HepG2 (cell line): ENCODE results near the gene DPT. TPM values are rescaled to one million over a fixed set of nuclear protein-coding genes. Genes with fewer than 3 reads are reported as not detected.

Experiments
- ADNP ChIP-seq: sonication (generic); formaldehyde crosslinking; IDR thresholded peaks from 2 replicates; pipeline ENCODE4 v1.4.0; 2020; ENCODE audit warnings: missing genetic modification reagents
- CAMTA2 ChIP-seq: sonication (generic); formaldehyde crosslinking; IDR thresholded peaks from 2 replicates; pipeline ENCODE4 v1.4.0; 2020; ENCODE audit warnings: mild to moderate bottlenecking, missing genetic modification reagents, borderline replicate concordance
- DBP ChIP-seq: sonication (generic); formaldehyde crosslinking; IDR thresholded peaks from 2 replicates; pipeline ENCODE4 v1.4.0; 2020; ENCODE audit warnings: missing genetic modification reagents; ENCODE audit errors: not compliant biosample characterization
- FIP1L1 ChIP-seq: fragments of 200-400 bp; formaldehyde crosslinking; IDR thresholded peaks from 2 replicates; pipeline ENCODE4 v1.6.1; 2018; ENCODE audit warnings: low read depth, mild to moderate bottlenecking, low read length, moderate library complexity, borderline replicate concordance; ENCODE audit not compliant: insufficient read depth
- FOSL2 ChIP-seq: sonication (generic); formaldehyde crosslinking; IDR thresholded peaks from 2 replicates; pipeline ENCODE4 v1.4.0; 2020; ENCODE audit warnings: missing genetic modification reagents
- FOXK1 ChIP-seq: sonication (generic); formaldehyde crosslinking; IDR thresholded peaks from 2 replicates; pipeline ENCODE4 v1.4.0; 2020; ENCODE audit warnings: low read depth, missing genetic modification reagents, borderline replicate concordance
- HDAC2 ChIP-seq: sonication (generic); formaldehyde crosslinking; IDR thresholded peaks from 2 replicates; pipeline ENCODE4 v1.4.0; 2020; ENCODE audit warnings: missing genetic modification reagents
- MEIS1 ChIP-seq: sonication (generic); formaldehyde crosslinking; IDR thresholded peaks from 2 replicates; pipeline ENCODE4 v1.9.0; 2021; ENCODE audit warnings: mild to moderate bottlenecking, missing genetic modification reagents, moderate library complexity, borderline replicate concordance
- POLR2G ChIP-seq: fragments of 200-400 bp; formaldehyde crosslinking; IDR thresholded peaks from 2 replicates; pipeline ENCODE4 v1.6.1; 2018; ENCODE audit warnings: mild to moderate bottlenecking, low read depth, low read length, moderate library complexity
- SMAD3 ChIP-seq: sonication (generic); formaldehyde crosslinking; IDR thresholded peaks from 2 replicates; pipeline ENCODE4 v1.4.0; 2020; ENCODE audit warnings: missing genetic modification reagents
- SYNCRIP ChIP-seq: fragments of 200-400 bp; formaldehyde crosslinking; IDR thresholded peaks from 2 replicates; pipeline ENCODE4 v1.6.1; 2018; ENCODE audit warnings: mild to moderate bottlenecking, low read depth, low read length; ENCODE audit not compliant: insufficient read depth
- TBX3 ChIP-seq: fragments of 450-650 bp; IDR thresholded peaks from 2 replicates; pipeline ENCODE4 v1.6.1; 2017; ENCODE audit warnings: antibody characterized with exemption, mild to moderate bottlenecking, inconsistent platforms, borderline replicate concordance
- ZEB1 ChIP-seq: IDR thresholded peaks from 2 replicates; pipeline ENCODE4 v1.6.1; 2012; ENCODE audit warnings: mild to moderate bottlenecking, low read depth, inconsistent platforms; ENCODE audit not compliant: insufficient replicate concordance
- ZMYM3 ChIP-seq: sonication (generic); formaldehyde crosslinking; IDR thresholded peaks from 2 replicates; pipeline ENCODE4 v1.5.1; 2020; ENCODE audit warnings: mild to moderate bottlenecking, missing genetic modification reagents
- ZNF225 ChIP-seq: sonication (generic); formaldehyde crosslinking; IDR thresholded peaks from 2 replicates; pipeline ENCODE4 v1.4.0; 2020; ENCODE audit warnings: mild to moderate bottlenecking, missing genetic modification reagents
- ZNF619 ChIP-seq: sonication (generic); formaldehyde crosslinking; IDR thresholded peaks from 2 replicates; pipeline ENCODE4 v1.4.0; 2020; ENCODE audit warnings: mild to moderate bottlenecking, missing genetic modification reagents
- ZNF691 ChIP-seq: sonication (generic); formaldehyde crosslinking; IDR thresholded peaks from 2 replicates; pipeline ENCODE4 v1.4.0; 2020; ENCODE audit warnings: missing genetic modification reagents, low read depth, mild to moderate bottlenecking, borderline replicate concordance
- ZSCAN20 ChIP-seq: sonication (generic); formaldehyde crosslinking; IDR thresholded peaks from 2 replicates; pipeline ENCODE4 v1.4.0; 2020; ENCODE audit warnings: missing genetic modification reagents, mild to moderate bottlenecking, borderline replicate concordance
- polyA plus RNA-seq, 8 experiments: library from polyadenylated mRNA; depleted of rRNA in 3 of 8; stranded (reverse) in 7 of 8; unstranded in 1 of 8; fragments of >200 nt; fragmentation: Illumina TruSeq in 4 of 8; extraction: Trizol in 4 of 8; gene quantifications; 2 replicates each; pipeline versions ENCODE4 v1.2.1 to v1.2.3, GENCODE V29; 2011 to 2016; ENCODE audit warnings: low read depth in 4 of 8, missing spikeins in 1 of 8, mixed read lengths in 1 of 8; ENCODE audit not compliant: insufficient read depth in 1 of 8
- total RNA-seq, 5 experiments: library from RNA; depleted of rRNA; stranded (reverse); fragments of >200 nt; fragmentation: Illumina TruSeq; extraction: Trizol; gene quantifications; 2 replicates each; pipeline ENCODE4 v1.2.3, GENCODE V29; 2016; ENCODE audit warnings: low read depth in 1 of 5
- TF ChIP-seq, protein P1 (sequence below): sonication (generic); formaldehyde crosslinking; IDR thresholded peaks from 2 replicates; pipeline ENCODE4 v1.8.1; 2023; ENCODE audit warnings: mild to moderate bottlenecking, inconsistent platforms, moderate library complexity, missing genetic modification reagents, borderline replicate concordance
- TF ChIP-seq, protein P2 (sequence below): sonication (generic); formaldehyde crosslinking; IDR thresholded peaks from 2 replicates; pipeline ENCODE4 v1.5.1; 2020; ENCODE audit warnings: missing genetic modification reagents, mild to moderate bottlenecking, borderline replicate concordance
- TF ChIP-seq, protein P3 (sequence below): sonication (generic); formaldehyde crosslinking; IDR thresholded peaks from 2 replicates; pipeline ENCODE4 v1.5.0; 2020; ENCODE audit warnings: mild to moderate bottlenecking, missing genetic modification reagents
- TF ChIP-seq, protein P4 (sequence below): IDR thresholded peaks from 2 replicates; pipeline ENCODE4 v1.6.1; 2016; ENCODE audit warnings: missing genetic modification reagents, missing compliant biosample characterization

The DPT gene
- total and polyA plus RNA-seq, 2 of the 13 experiments (the other 11 are each of a cell fraction or from before 2014, with no cell fraction given): 0.04 TPM; not detected in 1

- no peak for TF ChIP-seq MEIS1 (CRISPR knock-in tag)
- TF ChIP-seq, protein P1, sequence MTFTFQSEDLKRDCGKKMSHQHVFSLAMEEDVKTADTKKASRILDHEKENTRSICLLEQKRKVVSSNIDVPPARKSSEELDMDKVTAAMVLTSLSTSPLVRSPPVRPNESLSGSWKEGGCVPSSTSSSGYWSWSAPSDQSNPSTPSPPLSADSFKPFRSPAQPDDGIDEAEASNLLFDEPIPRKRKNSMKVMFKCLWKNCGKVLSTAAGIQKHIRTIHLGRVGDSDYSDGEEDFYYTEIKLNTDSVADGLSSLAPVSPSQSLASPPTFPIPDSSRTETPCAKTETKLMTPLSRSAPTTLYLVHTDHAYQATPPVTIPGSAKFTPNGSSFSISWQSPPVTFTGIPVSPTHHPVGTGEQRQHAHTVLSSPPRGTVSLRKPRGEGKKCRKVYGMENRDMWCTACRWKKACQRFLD: no peak
- peak; percentile 83; the same call in 1 of the 2 replicates for TF ChIP-seq FOXK1 (CRISPR knock-in tag)
- TF ChIP-seq ZNF225 (CRISPR knock-in tag): no peak
- TF ChIP-seq, protein P2, sequence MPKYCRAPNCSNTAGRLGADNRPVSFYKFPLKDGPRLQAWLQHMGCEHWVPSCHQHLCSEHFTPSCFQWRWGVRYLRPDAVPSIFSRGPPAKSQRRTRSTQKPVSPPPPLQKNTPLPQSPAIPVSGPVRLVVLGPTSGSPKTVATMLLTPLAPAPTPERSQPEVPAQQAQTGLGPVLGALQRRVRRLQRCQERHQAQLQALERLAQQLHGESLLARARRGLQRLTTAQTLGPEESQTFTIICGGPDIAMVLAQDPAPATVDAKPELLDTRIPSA (CRISPR knock-in tag): no peak
- TF ChIP-seq TBX3: 0 out of 2 replicates have a peak, but pooled peaks have one; percentile 30
- no peak for TF ChIP-seq CAMTA2 (CRISPR knock-in tag)
- no peak for TF ChIP-seq FIP1L1
- no peak for TF ChIP-seq ZSCAN20 (CRISPR knock-in tag)
- TF ChIP-seq HDAC2 (CRISPR knock-in tag): peak; percentile 48; the same call in 1 of the 2 replicates
- 0 out of 2 replicates have a peak, but pooled peaks have one; percentile 14 for TF ChIP-seq SMAD3
- TF ChIP-seq, protein P3, sequence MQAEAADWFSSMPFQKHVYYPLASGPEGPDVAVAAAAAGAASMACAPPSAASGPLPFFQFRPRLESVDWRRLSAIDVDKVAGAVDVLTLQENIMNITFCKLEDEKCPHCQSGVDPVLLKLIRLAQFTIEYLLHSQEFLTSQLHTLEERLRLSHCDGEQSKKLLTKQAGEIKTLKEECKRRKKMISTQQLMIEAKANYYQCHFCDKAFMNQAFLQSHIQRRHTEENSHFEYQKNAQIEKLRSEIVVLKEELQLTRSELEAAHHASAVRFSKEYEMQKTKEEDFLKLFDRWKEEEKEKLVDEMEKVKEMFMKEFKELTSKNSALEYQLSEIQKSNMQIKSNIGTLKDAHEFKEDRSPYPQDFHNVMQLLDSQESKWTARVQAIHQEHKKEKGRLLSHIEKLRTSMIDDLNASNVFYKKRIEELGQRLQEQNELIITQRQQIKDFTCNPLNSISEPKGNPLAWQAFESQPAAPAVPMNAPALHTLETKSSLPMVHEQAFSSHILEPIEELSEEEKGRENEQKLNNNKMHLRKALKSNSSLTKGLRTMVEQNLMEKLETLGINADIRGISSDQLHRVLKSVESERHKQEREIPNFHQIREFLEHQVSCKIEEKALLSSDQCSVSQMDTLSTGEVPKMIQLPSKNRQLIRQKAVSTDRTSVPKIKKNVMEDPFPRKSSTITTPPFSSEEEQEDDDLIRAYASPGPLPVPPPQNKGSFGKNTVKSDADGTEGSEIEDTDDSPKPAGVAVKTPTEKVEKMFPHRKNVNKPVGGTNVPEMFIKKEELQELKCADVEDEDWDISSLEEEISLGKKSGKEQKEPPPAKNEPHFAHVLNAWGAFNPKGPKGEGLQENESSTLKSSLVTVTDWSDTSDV (CRISPR knock-in tag): no peak
- TF ChIP-seq ADNP (CRISPR knock-in tag): no peak
- no peak for TF ChIP-seq SYNCRIP
- no peak for TF ChIP-seq ZNF691 (CRISPR knock-in tag)
- TF ChIP-seq ZEB1: no peak
- no peak for TF ChIP-seq POLR2G
- TF ChIP-seq, protein P4, sequence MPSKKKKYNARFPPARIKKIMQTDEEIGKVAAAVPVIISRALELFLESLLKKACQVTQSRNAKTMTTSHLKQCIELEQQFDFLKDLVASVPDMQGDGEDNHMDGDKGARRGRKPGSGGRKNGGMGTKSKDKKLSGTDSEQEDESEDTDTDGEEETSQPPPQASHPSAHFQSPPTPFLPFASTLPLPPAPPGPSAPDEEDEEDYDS (CRISPR knock-in tag): 0 out of 2 replicates have a peak, but pooled peaks have one; percentile 17
- TF ChIP-seq DBP (CRISPR knock-in tag): no peak
- no peak for TF ChIP-seq ZMYM3 (CRISPR knock-in tag)
- TF ChIP-seq ZNF619: no peak
- peak; percentile 53 for TF ChIP-seq FOSL2 (CRISPR knock-in tag)
These were observed 40.2 kb downstream of the DPT start (continued) for GRCh38 chr1:168688644-168689326.
